Neuron (in vitro differentiated cells): ENCODE data around the gene RGS19.

Experiments
- H2AFZ ChIP-seq: one replicate; pipeline ENCODE4 v1.6.1; 2013; ENCODE audit warnings: low read depth, mild to moderate bottlenecking, inconsistent platforms, low read length, moderate library complexity
- H3K27me3 ChIP-seq: one replicate; pipeline ENCODE4 v1.6.1; 2013; ENCODE audit warnings: low read length; ENCODE audit not compliant: insufficient read depth
- H3K36me3 ChIP-seq: one replicate; pipeline ENCODE4 v1.6.1; 2013; ENCODE audit warnings: low read length; ENCODE audit not compliant: insufficient read depth
- H3K4me1 ChIP-seq: one replicate; pipeline ENCODE4 v1.6.1; 2013; ENCODE audit warnings: low read length; ENCODE audit not compliant: insufficient read depth
- H3K4me3 ChIP-seq: 2 replicates; pipeline ENCODE4 v1.5.1; 2013; ENCODE audit warnings: mild to moderate bottlenecking, low read length, moderate library complexity
- H3K9me3 ChIP-seq: one replicate; pipeline ENCODE4 v1.6.1; 2013; ENCODE audit warnings: low read length

Gene RGS19

DNA sequence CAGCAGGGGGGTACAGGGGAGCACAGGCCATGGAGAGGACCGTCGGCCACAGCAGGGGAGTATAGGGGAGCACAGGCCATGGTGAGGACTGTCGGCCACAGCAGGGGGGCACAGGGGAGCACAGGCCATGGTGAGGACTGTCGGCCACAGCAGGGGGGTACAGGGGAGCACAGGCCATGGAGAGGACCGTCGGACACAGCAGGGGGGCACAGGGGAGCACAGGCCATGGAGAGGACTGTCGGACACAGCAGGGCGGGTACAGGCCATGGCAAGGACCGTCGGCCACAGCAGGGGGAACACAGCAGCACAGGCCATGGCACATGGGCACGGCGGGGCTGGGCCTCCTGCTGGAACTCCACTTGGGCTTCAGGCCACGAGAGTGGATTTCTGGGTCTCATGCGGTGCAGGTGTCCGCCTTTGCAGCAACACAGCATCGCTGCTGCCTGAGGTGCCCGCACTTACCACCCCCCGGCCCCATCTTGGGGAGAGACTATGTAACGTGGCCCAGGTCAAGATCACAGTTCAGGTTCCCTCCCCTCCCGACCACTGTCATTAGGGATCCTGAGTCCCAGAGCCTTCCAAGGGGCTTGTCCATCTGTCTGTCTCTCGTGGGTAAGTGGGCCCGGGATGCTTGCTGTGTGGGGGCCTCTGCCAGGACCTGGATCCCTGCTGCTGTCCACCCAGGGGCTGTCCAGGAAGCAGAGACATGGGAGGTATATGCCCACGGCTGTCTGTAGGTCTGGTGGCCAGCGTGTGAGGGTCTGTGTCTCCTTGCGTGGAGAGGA is 25.5 kb upstream of the RGS19 start:
- Histone ChIP-seq H3K9me3 (no peaks in the 10 kb centered on the region), H3K4me1 (no peaks in the 10 kb centered on the region), H3K4me3 (no peak overlapping the region), H3K27me3 (peaks cover 56% of the 10 kb centered on the region), H2AFZ (no peak overlapping the region), H3K36me3 (no peaks in the 10 kb centered on the region)

DNA sequence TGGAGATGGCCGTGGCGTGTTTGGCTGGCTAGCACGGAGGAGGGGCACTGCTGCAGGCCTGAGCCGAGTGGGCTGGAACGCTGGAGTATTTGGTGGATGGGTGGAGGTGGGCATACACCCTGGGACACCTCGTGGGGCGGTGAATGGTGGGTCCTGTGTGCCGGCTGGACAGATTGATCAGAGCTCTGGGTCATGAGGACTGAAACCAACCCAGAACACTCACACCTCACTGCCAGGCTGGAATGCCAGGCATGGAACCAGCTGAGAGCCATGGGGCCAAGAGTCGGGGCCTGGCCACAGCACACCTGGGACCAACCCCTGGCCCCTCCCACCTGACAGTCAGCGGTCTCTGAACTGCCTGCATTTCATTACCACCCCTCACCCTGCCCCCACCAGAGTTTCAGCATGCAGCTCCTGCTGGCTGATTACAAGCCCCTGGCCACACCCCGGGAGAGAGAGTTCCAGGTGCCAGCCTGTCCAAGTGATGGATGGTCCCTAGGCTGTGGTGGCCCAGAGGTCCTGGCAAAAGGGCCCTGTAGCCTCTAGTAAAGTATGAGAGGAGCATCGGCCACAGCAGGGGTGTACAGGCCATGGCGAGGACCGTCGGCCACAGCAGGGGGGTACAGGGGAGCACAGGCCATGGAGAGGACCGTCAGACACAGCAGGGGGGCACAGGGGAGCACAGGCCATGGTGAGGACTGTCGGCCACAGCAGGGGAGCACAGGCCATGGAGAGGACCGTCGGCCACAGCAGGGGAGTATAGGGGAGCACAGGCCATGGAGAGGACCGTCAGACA is 24.8 kb upstream of the RGS19 start:
- Histone ChIP-seq H3K4me1 (no peaks in the 10 kb centered on the region), H3K4me3 (no peak overlapping the region), H3K36me3 (no peaks in the 10 kb centered on the region), H2AFZ (no peak overlapping the region), H3K27me3 (peaks cover 57% of the 10 kb centered on the region), H3K9me3 (no peaks in the 10 kb centered on the region)

DNA sequence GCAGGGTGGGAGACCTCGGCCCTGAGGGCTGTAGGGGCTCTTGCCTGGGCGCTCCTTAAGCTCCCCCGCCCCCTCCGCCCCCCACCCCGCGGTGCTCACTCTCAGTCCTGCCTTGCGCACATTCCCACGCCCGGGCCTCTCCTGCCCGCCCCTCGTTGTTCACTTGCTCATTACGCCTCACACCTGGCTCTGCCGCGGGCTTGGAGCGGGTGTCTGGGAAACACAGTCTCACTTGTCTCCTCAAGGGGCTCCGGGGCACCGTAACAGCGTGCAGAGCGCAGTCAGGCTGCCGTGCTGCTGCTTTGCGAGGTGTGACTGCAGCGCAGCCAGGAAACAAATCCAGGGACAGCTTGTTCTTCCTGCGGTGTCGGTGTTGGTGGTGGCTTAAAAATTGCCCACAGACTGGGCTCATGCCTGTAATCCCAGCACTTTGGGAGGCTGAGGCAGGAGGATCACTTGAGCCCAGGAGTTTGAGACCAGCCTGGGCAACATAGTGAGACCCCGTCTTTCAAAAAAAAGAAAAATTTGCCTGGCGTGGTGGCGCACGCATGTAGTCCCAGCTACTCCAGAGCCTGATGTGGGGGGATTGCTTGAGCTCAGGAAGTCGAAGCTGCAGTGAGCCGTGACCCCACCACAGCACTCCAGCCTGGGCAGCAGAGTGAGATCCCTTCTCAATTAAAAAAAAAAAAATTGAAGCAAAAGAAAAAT is 23.5 kb upstream of the RGS19 start:
- Histone ChIP-seq H3K27me3 (peaks cover 48% of the 10 kb centered on the region), H3K36me3 (no peaks in the 10 kb centered on the region), H3K4me1 (no peaks in the 10 kb centered on the region), H3K9me3 (no peaks in the 10 kb centered on the region), H2AFZ (no peak overlapping the region), H3K4me3 (no peak overlapping the region)

DNA sequence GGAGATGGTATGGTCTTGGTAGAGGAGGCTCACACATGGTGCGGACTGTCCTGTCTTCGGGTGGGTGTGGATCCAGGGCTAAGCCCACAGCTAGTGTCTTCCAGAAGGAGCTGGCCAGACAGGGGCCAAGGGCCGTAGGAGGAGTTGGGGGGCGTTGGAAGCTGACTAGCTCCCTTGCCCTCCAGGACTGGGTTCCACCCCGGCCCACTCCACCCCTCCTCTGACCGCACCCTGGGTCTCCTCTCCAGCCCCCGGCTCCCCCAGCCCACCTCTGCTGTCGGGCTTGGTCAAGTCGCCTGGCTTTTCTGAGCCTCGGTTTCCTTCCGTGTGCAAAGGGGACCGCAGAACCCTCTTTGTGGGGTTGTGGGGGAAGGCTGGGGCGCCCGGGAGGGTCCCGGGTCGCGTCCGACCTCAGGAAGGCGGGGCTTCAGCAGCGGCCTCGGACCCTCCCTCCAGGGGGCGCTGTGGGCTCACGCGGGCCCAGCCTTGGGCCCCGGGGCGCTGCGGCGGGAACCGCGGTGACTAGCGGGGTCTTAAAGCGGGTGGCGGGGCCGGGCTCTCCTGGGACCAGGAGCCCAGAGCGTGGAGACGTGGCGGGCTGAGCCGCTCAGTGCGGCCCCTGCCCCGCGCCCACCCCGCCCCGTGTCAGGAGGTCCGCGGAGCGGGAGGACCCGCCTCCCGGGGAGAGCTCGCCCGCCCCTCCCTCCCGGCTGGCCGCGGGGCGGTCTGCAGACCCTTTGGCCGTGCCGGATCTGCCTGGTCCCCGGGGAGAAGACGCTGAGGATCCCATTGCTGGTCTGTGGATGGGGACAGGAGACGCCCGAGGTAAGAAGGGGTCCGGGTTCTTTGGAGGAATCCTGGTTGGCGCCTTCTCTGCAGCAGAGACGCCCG is 22.7 kb upstream of the RGS19 start:
- H3K36me3 ChIP-seq, result no peaks in the 10 kb centered on the region
- H3K4me1 ChIP-seq, result no peaks in the 10 kb centered on the region
- H3K9me3 ChIP-seq, result no peaks in the 10 kb centered on the region
- H3K4me3 ChIP-seq, result no peak overlapping the region
- H2AFZ ChIP-seq, result no peak overlapping the region
- peaks cover 41% of the 10 kb centered on the region for H3K27me3 ChIP-seq

DNA sequence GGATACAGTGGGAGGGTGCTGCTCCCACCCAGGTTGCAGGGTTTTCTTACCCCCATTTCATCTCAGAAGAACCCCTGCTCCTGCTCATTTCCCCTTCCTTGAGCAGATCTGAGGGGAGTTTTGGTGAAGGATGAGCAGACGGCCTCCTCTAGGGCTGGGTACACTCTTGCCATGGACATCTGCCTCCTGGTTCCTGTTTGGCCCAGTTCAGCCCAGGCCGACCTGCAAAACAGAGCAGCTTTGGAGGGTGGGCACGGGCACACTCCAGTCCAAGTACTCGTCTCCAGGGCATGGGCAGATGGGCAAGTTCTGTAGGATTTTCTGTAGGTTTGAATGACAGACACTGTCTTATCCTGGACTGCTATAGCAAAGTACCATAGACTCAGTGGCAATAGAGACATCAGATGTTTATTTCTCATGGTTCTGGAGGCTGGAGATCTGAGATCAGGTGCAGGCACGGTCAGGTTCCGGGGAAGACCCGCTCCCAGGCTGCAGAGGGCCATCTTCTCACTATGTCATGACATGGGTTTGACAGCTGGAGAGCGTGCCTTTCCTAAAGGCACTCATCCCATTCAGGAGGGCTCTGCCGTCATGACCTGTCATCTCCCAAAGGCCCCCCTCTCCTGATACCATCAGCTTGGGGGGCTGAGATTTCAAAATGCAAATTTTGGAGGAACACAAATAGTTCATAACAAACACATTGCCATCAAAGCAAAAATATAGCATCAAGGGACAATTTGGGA is 21.8 kb upstream of the RGS19 start:
- peaks cover 40% of the 10 kb centered on the region for H3K27me3 ChIP-seq
- no peak overlapping the region for H3K4me3 ChIP-seq
- no peaks in the 10 kb centered on the region for H3K9me3 ChIP-seq
- H2AFZ ChIP-seq, result no peak overlapping the region
- no peaks in the 10 kb centered on the region for H3K36me3 ChIP-seq
- no peaks in the 10 kb centered on the region for H3K4me1 ChIP-seq

DNA sequence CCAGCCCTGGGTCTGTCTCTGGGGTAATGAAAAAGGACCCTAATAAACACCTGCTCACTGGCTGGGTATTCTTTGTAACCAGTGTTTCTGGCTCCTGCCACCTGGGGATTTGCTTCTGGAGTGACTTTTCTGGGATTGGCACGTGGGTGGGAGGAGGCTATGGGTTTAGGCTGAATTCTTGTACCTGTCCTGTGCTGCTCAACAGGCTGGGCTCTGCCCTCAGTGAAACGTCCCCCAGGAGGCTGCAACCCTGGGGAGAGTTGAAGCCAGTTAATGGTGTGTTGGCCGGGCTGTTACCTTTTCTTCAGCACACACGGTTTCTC is 21.2 kb upstream of the RGS19 start:
- Histone ChIP-seq H3K4me3 (no peak overlapping the region), H2AFZ (no peak overlapping the region), H3K9me3 (no peaks in the 10 kb centered on the region), H3K27me3 (peaks cover 40% of the 10 kb centered on the region), H3K36me3 (no peaks in the 10 kb centered on the region), H3K4me1 (no peaks in the 10 kb centered on the region)

DNA sequence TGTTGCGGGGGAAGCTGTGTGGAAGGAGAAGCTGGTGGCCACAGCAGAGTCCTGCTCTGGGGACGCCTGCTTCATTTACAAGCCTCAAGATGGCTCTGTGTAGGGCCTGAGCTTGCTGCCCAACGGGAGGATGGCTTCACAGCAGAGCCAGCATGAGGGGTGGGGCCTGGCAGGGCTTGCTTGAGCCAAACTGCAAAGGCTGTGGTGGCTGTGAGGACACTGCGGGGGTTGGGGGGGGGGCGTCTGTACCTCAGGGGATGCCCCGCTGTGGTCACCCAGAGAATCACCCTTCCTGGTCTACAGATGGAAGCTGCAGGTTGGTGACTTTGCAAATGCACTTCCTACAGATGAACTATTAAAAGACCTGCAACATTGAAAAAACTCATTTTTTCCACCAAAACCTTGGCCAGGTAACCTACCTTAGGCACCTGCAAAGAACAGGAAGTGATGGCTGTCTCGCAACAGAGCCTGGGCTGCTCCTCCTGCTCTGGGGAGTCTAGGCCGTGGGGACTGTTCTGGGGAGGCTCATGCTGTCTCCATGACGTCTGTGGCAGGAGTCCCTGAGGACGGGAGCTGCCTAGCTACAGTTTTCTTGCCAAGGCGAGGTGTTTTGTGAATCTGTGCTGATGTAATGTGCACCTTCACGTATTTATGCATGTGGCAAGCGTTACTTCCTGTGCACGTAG is 20.7 kb upstream of the RGS19 start:
- no peaks in the 10 kb centered on the region for H3K4me1 ChIP-seq
- H3K9me3 ChIP-seq, result no peaks in the 10 kb centered on the region
- no peak overlapping the region for H2AFZ ChIP-seq
- H3K27me3 ChIP-seq, result peaks cover 40% of the 10 kb centered on the region
- no peak overlapping the region for H3K4me3 ChIP-seq
- H3K36me3 ChIP-seq, result no peaks in the 10 kb centered on the region

DNA sequence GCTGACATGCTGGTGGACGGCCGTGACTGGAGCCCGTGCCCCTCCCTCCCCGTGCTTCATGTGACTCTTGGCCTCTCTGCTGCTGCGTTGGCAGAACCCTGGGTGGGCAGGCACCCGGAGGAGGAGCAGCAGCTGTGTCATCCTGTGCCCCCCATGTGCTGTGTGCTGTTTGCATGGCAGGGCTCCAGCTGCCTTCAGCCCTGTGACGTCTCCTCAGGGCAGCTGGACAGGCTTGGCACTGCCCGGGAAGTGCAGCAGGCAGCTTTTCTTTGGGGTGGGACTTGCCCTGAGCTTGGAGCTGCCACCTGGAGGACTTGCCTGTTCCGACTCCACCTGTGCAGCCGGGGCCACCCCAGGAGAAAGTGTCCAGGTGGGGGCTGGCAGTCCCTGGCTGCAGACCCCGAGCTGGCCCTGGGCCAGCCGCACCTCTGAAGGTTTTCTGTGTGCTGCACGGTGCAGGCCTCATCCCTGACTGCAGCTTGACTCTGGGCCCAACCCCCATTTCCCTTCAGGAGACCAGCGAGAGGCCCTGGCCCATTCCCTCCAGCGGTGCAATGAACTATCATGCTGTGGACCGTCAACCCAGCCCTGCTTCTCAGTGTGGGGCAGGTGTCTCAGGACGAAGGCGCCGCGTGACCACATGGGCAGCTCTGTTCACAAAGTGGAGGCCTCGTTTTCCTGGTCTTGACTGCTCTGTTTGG is 19.9 kb upstream of the RGS19 start:
- Histone ChIP-seq H3K36me3 (no peaks in the 10 kb centered on the region), H3K9me3 (no peaks in the 10 kb centered on the region), H3K4me3 (no peak overlapping the region), H3K4me1 (no peaks in the 10 kb centered on the region), H3K27me3 (peaks cover 40% of the 10 kb centered on the region), H2AFZ (no peak overlapping the region)

DNA sequence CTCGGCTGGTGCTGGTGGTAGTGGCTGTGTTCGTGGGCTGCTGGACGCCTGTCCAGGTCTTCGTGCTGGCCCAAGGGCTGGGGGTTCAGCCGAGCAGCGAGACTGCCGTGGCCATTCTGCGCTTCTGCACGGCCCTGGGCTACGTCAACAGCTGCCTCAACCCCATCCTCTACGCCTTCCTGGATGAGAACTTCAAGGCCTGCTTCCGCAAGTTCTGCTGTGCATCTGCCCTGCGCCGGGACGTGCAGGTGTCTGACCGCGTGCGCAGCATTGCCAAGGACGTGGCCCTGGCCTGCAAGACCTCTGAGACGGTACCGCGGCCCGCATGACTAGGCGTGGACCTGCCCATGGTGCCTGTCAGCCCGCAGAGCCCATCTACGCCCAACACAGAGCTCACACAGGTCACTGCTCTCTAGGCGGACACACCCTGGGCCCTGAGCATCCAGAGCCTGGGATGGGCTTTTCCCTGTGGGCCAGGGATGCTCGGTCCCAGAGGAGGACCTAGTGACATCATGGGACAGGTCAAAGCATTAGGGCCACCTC is 19.2 kb upstream of the RGS19 start:
- no peak overlapping the region for H2AFZ ChIP-seq
- no peak overlapping the region for H3K4me3 ChIP-seq
- H3K27me3 ChIP-seq, result peaks cover 39% of the 10 kb centered on the region

DNA sequence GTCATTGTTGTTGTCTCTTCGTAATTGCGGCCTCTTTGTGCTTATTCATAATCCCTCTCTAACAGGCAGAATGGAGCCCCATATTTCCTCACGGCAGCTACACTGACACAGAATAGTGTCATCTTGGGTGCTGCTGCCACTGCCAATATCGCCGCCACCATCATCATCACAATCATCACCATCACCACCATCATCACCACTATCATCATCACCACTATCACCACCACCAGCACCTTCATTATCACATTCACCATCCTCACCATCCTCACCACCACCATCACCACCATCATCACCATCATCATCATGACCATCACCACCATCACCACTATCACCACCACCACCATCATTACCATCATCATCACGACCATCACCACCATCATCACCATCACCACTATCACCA is 17.2 kb upstream of the RGS19 start:
- Histone ChIP-seq H3K4me1 (peaks cover 10% of the 10 kb centered on the region), H3K36me3 (no peaks in the 10 kb centered on the region), H3K9me3 (no peaks in the 10 kb centered on the region), H2AFZ (no peak overlapping the region), H3K27me3 (peaks cover 20% of the 10 kb centered on the region), H3K4me3 (no peak overlapping the region)

More for the DNA sequence above, 19.2 kb upstream of the RGS19 start:
- no peaks in the 10 kb centered on the region for H3K4me1 ChIP-seq
- H3K9me3 ChIP-seq, result no peaks in the 10 kb centered on the region
- H3K36me3 ChIP-seq, result no peaks in the 10 kb centered on the region

DNA sequence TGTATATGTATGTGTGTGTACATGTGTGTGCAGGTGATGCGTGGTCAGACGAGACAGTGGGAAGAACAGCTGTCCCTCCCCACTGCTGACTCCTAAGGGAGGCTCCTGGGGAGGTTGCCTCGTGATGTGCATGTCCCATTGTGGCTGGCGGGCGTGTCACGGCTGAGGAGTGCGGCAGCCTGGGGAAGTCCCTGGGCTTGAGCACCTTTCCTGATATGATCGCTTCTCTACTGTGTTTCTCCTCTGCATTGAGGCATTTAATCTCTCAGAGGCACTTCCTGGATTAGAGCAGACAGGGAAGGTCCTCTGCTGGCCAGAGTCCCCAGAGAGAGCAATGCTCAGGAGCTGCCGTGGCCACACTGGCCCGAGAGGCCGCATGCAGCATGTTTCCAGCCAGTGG is 16.6 kb upstream of the RGS19 start:
- Histone ChIP-seq H3K36me3 (no peaks in the 10 kb centered on the region), H2AFZ (no peak overlapping the region), H3K4me3 (no peak overlapping the region), H3K9me3 (no peaks in the 10 kb centered on the region), H3K4me1 (peaks cover 14% of the 10 kb centered on the region), H3K27me3 (peaks cover 14% of the 10 kb centered on the region)
